ENCODE data around the gene EML2. TPM values are rescaled to one million over a fixed set of nuclear protein-coding genes. Genes with fewer than 3 reads are reported as not detected.

The EML2 gene
- total RNA-seq, 1 experiment from 2014 or later: 28.9 TPM

DNA sequence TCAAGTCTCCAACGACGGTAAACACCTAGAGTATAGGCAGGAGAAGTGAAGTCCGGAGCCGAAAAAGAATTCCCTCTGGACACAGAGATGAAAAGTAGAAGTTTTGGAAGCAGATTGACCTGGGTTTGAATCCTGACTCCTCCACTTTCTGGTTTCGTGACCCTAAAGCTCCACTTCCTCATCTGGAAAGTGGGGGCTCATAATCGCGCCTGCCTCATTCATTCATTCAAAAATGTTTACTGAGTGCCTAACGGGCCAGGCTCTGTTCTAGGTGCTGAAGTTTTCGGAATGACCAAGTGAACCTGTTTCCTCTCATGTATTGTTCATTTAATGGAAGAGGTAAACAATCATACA lies 7.1 kb upstream of the EML2 start:
- Histone ChIP-seq H3K36me3 (ENCODE audit: low read depth, low read length) (no peaks in the 10 kb centered on the region), H3K9me3 (ENCODE audit: low read length) (no peaks in the 10 kb centered on the region), H3K79me2 (ENCODE audit: low read length) (no peaks in the 10 kb centered on the region), H4K20me1 (ENCODE audit: low read length) (no peaks in the 10 kb centered on the region), H3K4me3 (ENCODE audit: low read length) (peak overlapping the region; percentile 63), H3K4me2 (ENCODE audit: low read length) (peak overlapping the region; percentile 81), H3K4me1 (ENCODE audit: insufficient read depth, low read length) (peaks cover 13% of the 10 kb centered on the region), H3K9me2 (replicated peaks; ENCODE audit: low read length) (no peaks in the 10 kb centered on the region), H3F3A (ENCODE audit: low read length, unreplicated experiment) (peaks cover 4% of the 10 kb centered on the region), H3K9ac (ENCODE audit: low read length) (no peak overlapping the region), H3K27me3 (ENCODE audit: low read length) (no peaks in the 10 kb centered on the region), H3K27ac (ENCODE audit: low read length) (no peak overlapping the region), H2AFZ (ENCODE audit: low read length) (peak overlapping the region; percentile 84)
- no peak for DNase-seq
- ChIA-PET CTCF (interaction anchor here (1.3 kb wide), 1 partner anchor 88 kb away, joined by 3 read pairs; no protein-coding TSS in a partner anchor), POLR2A (ENCODE audit: unreplicated experiment) (interaction anchor here (0.6 kb wide), 1 partner anchor 21 kb away, joined by 4 read pairs; no protein-coding TSS in a partner anchor)
- BruUV-seq (replicated peaks): no TSS peak
- no peak for ATAC-seq
- intact Hi-C loops (cut with micrococcal nuclease): loop anchor here (10.0 kb wide), 2 partner anchors 62 to 152 kb away; partner anchors contain the start of genes OPA3, PPM1N and RTN2
- TF ChIP-seq, protein P1, sequence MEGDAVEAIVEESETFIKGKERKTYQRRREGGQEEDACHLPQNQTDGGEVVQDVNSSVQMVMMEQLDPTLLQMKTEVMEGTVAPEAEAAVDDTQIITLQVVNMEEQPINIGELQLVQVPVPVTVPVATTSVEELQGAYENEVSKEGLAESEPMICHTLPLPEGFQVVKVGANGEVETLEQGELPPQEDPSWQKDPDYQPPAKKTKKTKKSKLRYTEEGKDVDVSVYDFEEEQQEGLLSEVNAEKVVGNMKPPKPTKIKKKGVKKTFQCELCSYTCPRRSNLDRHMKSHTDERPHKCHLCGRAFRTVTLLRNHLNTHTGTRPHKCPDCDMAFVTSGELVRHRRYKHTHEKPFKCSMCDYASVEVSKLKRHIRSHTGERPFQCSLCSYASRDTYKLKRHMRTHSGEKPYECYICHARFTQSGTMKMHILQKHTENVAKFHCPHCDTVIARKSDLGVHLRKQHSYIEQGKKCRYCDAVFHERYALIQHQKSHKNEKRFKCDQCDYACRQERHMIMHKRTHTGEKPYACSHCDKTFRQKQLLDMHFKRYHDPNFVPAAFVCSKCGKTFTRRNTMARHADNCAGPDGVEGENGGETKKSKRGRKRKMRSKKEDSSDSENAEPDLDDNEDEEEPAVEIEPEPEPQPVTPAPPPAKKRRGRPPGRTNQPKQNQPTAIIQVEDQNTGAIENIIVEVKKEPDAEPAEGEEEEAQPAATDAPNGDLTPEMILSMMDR (conservative IDR thresholded peaks at IDR 0.05; ENCODE audit: low read depth, low read length): no peak
- no peak for TF ChIP-seq EZH2 (IDR thresholded peaks at IDR 0.05; ENCODE audit: low read length, unreplicated experiment)
- no peak for TF ChIP-seq EZH2phosphoT487 (IDR thresholded peaks at IDR 0.05; ENCODE audit: borderline replicate concordance, low read length)

DNA sequence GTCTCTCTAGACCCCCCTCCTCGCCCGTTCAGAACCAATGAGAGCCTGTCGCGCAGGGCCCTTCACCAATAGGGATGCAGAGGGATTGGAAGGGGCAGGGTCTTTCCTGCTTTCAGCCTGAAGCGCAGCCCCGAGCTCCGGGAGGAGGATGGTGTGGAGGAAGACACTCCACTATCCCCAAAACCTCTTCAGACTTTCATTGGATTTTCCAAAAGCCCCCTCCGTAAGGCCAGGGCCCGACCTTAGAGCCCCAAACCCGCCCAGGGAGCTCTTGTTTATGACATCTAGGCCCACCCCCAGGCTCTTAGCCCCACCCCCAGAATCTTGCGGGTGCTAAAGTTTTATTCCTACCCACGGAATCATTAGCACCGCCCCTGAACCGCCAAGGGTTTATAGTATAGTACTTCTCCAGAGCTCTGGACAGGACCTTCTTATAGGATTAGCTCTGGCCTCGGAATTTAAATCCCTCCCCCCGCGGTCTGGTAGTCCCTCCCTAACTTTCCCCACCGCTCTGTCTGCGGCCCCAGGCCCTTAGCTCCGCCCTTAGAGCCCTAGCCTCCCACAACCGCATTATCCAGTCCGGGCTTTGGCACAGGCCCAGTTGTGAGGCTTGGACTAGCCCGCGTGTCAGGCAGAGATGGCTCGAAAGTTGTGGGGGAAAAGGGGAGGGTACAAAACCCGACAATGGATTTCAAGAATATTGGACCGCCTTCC lies 6.6 kb upstream of the EML2 start:
- H2AFZ ChIP-seq (ENCODE audit: low read length): peak overlapping the region; percentile 84
- POLR2A ChIA-PET (ENCODE audit: unreplicated experiment): interaction anchor here (0.6 kb wide), 2 partner anchors 22 to 35 kb away, joined by 4 read pairs; no protein-coding TSS in a partner anchor
- ATAC-seq (peak; percentile 48), DNase-seq (peak; percentile 75)
- peaks cover 4% of the 10 kb centered on the region for H3F3A ChIP-seq (ENCODE audit: low read length, unreplicated experiment)
- no peaks in the 10 kb centered on the region for H3K79me2 ChIP-seq (ENCODE audit: low read length)
- no peak for TF ChIP-seq EZH2phosphoT487 (IDR thresholded peaks at IDR 0.05; ENCODE audit: borderline replicate concordance, low read length)
- TF ChIP-seq, protein P1 (conservative IDR thresholded peaks at IDR 0.05; ENCODE audit: low read depth, low read length): no peak
- TF ChIP-seq EZH2 (IDR thresholded peaks at IDR 0.05; ENCODE audit: low read length, unreplicated experiment): no peak
- no TSS peak for BruUV-seq (replicated peaks)
- H3K27ac ChIP-seq (ENCODE audit: low read length): no peak overlapping the region
- H3K9me3 ChIP-seq (ENCODE audit: low read length): no peaks in the 10 kb centered on the region
- CTCF ChIA-PET: interaction anchor here (1.3 kb wide), 1 partner anchor 87 kb away, joined by 3 read pairs; no protein-coding TSS in a partner anchor
- H3K4me1 ChIP-seq (ENCODE audit: insufficient read depth, low read length): peaks cover 18% of the 10 kb centered on the region
- peak overlapping the region; percentile 63 for H3K4me3 ChIP-seq (ENCODE audit: low read length)
- H3K9me2 ChIP-seq (replicated peaks; ENCODE audit: low read length): no peaks in the 10 kb centered on the region
- H3K27me3 ChIP-seq (ENCODE audit: low read length): no peaks in the 10 kb centered on the region
- no peak overlapping the region for H3K9ac ChIP-seq (ENCODE audit: low read length)
- intact Hi-C loops (cut with micrococcal nuclease): loop anchor here (10.0 kb wide), 2 partner anchors 61 to 151 kb away; partner anchors contain the start of genes OPA3, PPM1N and RTN2
- H3K36me3 ChIP-seq (ENCODE audit: low read depth, low read length): no peaks in the 10 kb centered on the region
- no peaks in the 10 kb centered on the region for H4K20me1 ChIP-seq (ENCODE audit: low read length)
- H3K4me2 ChIP-seq (ENCODE audit: low read length): peak overlapping the region; percentile 81
